22Rv1 (cell line): ENCODE results near the gene IL17RA.

ENCODE experiments used
- H3K27ac ChIP-seq: fragments of 450-650 bp; 2 replicates; pipeline ENCODE4 v1.5.1; 2017
- ZFX ChIP-seq: fragments of 450-650 bp; IDR thresholded peaks from 2 replicates; pipeline ENCODE4 v1.6.1; 2017; ENCODE audit warnings: antibody characterized with exemption, borderline replicate concordance
- TF ChIP-seq, protein P1 (sequence below): fragments of 450-650 bp; IDR thresholded peaks from 2 replicates; pipeline ENCODE4 v1.5.1; 2017; ENCODE audit warnings: mild to moderate bottlenecking

IL17RA gene

DNA sequence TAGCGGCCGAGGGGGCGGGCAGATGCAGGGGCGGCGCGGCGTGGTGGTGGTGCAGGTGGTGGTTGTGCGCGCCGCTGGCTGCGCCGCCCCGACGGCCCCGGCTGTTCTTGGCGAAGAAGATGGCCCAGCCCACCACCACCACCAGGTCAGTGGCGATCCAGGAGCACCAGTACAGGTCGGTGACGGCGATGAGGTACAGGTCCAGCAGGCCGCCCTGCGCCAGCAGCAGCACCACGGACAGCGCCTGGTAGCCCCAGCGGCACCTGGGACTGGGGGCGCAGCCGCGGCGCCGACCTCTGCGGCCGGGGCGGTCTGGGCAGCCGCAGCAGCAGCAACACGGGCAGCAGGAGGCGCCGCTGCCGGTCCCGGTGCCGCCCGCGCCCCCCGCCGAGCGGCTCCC, 35.5 kb downstream of the IL17RA start:
- TF ChIP-seq, protein P1, sequence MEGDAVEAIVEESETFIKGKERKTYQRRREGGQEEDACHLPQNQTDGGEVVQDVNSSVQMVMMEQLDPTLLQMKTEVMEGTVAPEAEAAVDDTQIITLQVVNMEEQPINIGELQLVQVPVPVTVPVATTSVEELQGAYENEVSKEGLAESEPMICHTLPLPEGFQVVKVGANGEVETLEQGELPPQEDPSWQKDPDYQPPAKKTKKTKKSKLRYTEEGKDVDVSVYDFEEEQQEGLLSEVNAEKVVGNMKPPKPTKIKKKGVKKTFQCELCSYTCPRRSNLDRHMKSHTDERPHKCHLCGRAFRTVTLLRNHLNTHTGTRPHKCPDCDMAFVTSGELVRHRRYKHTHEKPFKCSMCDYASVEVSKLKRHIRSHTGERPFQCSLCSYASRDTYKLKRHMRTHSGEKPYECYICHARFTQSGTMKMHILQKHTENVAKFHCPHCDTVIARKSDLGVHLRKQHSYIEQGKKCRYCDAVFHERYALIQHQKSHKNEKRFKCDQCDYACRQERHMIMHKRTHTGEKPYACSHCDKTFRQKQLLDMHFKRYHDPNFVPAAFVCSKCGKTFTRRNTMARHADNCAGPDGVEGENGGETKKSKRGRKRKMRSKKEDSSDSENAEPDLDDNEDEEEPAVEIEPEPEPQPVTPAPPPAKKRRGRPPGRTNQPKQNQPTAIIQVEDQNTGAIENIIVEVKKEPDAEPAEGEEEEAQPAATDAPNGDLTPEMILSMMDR: 0 out of 2 replicates have a peak, but pooled peaks have one; percentile 19
- no peak for TF ChIP-seq ZFX
- peak overlapping the region; percentile 75 for H3K27ac ChIP-seq

- TF ChIP-seq, protein P1: no peak
- TF ChIP-seq ZFX: no peak
- H3K27ac ChIP-seq: peak overlapping the region; percentile 75
Observed at GRCh38 chr22:17120711-17121232, 36.0 kb downstream of the IL17RA start.

- TF ChIP-seq, protein P1: no peak
- TF ChIP-seq ZFX: no peak
- peak within 1 kb of the TSS; percentile 75 for H3K27ac ChIP-seq
Observed at GRCh38 chr22:17121233-17122195, 36.7 kb downstream of the IL17RA start, which contains the start of gene TMEM121B. TSS of gene TMEM121B (minus strand) at chr22:17121360. CDS start at chr22:17121127, 233 bp downstream.

DNA sequence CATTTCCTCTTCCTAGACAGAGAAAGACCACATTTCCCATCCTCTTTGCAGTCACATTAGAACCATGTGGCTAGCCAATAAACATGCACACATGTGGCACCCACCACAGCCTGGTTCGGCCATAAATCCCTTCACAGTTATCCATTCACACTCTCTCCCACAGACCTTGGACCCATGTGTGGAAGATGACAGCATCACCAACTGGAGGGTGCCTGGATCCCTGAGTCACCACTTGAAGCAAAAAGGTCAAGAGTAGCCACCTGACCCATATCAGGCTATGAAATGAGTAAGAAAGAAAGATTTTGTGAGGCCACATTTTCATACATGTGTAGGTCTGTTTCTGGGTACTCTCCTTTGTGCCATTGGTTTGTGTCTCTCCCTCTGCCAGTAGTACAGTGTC, 45.4 kb downstream of the IL17RA start:
- H3K27ac ChIP-seq: no peak overlapping the region
- TF ChIP-seq, protein P1: no peak
- no peak for TF ChIP-seq ZFX

DNA sequence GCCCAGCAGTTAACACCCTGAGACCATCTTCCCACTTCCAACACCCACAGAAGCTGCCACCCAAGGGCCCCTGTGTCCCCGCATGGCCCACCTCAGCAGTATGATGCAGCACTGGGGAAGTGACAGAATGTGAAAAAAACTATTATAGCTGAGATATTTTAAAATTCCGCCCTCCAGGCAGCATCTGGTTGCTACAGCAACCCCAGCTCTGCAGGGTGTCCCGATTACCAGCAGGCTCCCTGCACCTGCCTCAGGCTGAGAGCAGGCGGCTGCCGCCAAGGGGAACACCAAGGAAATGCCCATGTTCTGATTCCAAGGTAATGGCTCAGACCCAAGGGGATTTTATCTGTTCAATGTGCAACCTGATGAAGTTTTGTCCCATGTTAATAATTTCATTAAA, 46.9 kb downstream of the IL17RA start:
- no peak overlapping the region for H3K27ac ChIP-seq
- TF ChIP-seq, protein P1: no peak
- no peak for TF ChIP-seq ZFX

DNA sequence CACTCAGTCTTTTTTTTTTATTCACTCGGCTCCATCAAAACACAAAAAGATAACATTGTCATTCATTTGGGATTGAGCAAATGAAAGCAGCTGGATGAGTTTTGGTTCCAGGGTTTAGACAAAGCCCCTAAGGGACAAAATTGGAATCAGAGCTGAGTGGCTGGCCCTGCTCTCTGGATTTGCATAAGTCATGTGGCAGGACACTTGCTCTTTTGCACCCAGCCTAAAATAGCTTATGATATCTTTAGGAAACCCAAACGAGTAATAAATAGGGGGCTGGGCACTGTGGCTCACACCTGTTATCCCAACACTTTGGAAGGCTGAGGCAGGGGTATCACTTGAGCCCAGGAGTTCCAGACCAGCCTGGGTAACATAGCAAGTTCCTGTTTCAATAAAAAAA, 47.3 kb downstream of the IL17RA start:
- no peak overlapping the region for H3K27ac ChIP-seq
- TF ChIP-seq, protein P1: no peak
- TF ChIP-seq ZFX: no peak

- H3K27ac ChIP-seq: no peak overlapping the region
- TF ChIP-seq ZFX: no peak
- TF ChIP-seq, protein P1: no peak
Observed at GRCh38 chr22:17133137-17133536, 48.3 kb downstream of the IL17RA start.
